LoVo (cell line): ENCODE results near the gene PNLIPRP1.
A peak's percentile ranks its signal among the peaks of the same experiment; 100 is the strongest.

ENCODE experiments used
- DNase-seq: peaks from one replicate; pipeline ENCODE4 v3.0.0-alpha.2; 2016; ENCODE audit warnings: low spot score

Gene PNLIPRP1

DNA sequence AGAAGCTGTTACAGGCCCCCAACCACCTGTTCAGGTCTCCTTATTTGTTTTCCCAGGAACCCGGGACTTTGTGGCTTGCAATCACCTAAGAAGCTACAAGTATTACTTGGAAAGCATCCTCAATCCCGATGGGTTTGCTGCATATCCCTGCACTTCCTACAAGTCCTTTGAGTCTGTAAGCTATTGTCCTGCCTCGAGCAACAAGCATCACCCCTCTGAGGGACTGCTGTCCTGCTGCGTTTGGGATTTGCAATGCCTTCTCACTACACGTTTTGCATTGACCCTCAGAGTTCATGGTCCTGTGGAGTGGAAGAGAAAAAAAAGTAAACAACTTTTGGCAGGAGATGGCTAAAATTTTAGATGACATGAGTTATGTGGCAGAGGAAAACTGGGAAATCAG, 9.2 kb downstream of the PNLIPRP1 start:
- DNase-seq, result no peak

GRCh38 chr10:116602648-116603400, 12.1 kb downstream of the PNLIPRP1 start:
- DNase-seq, result no peak

- no peak for DNase-seq
These were observed 15.3 kb downstream of the PNLIPRP1 start for GRCh38 chr10:116606061-116606483.

- no peak for DNase-seq
These were observed 16.6 kb downstream of the PNLIPRP1 start for GRCh38 chr10:116607336-116607735.

DNA sequence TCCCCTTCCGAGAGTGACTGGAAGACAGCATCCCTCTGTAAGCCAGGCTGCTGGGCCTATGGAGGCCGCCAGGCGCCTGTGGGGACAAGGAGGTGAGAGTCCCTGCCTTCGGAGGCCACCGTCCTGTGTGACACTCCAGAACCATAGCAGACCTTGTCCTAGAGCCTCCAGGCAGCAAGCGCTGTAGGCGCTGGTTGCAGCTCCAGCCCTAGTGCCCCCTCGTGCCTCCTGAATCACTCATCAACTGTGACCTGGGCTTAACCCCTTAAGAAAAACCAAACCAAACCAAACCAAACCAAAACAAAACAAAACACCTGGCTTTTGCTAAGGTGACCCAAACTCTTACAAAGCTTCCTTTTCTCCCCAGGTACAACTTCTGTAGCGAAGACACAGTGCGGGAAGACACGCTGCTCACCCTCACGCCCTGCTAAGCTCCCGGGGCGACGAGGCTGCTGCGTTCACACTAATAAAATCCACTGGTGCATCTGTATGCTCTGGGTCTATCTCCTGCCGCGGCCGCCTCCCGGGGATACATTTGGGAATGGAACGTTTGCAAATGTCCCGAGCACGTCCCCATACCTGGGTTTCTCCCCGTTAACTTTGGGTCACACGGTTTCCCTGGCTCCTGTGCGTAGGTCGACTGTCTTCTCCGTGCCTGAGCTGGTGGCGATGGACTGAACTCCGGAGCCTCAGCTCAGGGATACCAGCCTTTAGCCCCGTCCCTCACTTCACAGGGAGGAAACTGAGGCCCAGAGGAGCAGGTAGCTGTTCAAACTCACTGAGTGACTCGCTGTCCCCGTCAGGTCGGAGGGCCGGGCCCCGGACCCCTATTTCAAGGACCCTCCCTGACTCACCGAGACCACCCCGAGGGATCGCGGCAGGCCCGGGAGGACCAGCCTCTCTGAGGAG, 18.2 kb downstream of the PNLIPRP1 start:
- DNase-seq, result no peak

DNA sequence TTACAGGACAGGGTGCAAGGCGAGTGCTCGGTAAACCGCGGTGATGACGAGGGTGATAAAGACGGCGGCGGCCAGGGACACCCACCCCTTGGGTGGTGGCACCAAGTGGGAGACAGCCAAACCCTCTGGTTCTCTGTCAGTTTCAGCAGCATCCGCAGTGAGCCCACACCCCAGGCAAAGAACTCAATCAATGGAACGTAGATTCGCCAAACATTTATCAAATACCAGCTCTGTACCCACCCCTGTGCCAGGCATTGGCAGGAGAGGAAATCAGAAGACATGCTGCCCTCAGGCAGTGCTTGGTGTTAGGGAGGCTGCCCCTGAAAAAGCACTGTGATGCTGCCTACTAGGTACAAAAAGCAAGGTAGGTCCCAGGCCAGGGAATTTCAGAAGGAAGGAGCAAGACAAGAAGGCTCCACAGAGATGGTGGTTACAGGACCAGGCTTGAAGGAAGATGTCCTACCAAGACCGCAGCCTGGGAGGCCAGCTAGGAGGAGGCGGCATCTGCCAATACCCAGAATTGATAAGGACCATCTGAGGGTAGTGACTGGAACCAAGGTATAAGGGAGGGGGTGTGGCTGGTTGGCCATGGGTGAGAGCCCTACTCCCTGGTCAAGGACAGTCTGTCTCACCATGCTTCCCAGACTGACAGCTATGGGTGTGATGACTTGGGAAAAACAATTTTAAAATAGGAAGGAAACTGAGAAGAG, 19.8 kb downstream of the PNLIPRP1 start:
- no peak for DNase-seq

DNA sequence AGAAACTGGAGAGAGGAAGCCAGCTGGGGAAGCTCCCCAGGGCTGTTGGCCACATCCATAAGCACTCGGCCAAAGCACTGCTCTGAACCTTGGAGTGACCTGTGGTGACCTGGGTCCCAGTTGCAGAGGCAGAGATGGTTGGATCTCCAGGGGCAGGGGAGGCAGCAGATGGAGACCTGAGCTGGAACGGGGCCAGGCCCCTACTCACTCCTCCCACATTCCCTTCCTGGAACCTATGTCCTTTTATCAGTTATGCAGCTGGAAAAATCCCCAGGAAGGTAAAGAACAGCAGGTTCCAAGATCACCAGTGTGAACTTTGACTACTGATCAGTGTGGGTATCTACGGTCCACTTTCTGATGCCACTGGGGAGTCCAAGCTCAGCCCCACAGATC, 20.4 kb downstream of the PNLIPRP1 start:
- no peak for DNase-seq

- no peak for DNase-seq
These were observed 21.5 kb downstream of the PNLIPRP1 start for GRCh38 chr10:116612107-116612769.

DNA sequence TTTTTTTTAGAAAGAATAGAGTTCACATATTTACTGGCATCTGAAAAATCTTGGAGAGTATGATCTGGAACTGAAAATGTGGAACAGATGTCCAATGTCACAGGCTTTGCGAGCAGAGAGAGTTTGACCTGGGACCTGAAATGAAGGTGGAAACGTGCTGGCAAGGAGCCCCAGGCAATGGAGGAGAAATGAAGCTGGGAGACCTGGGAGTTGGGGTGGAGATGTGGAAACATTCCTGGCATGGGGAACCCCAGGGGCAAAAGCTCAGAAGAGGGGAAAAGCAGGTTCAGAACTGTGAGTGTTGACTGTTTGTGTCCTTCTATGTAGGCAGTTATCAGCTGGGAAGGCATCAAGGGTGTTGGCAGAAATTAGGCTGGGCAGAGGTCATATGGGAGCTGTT, 22.7 kb downstream of the PNLIPRP1 start:
- DNase-seq, result no peak

- DNase-seq, result no peak
These were observed 24.0 kb downstream of the PNLIPRP1 start for GRCh38 chr10:116614796-116615195.

- DNase-seq, result no peak
These were observed 24.5 kb downstream of the PNLIPRP1 start for GRCh38 chr10:116615199-116615776.

DNA sequence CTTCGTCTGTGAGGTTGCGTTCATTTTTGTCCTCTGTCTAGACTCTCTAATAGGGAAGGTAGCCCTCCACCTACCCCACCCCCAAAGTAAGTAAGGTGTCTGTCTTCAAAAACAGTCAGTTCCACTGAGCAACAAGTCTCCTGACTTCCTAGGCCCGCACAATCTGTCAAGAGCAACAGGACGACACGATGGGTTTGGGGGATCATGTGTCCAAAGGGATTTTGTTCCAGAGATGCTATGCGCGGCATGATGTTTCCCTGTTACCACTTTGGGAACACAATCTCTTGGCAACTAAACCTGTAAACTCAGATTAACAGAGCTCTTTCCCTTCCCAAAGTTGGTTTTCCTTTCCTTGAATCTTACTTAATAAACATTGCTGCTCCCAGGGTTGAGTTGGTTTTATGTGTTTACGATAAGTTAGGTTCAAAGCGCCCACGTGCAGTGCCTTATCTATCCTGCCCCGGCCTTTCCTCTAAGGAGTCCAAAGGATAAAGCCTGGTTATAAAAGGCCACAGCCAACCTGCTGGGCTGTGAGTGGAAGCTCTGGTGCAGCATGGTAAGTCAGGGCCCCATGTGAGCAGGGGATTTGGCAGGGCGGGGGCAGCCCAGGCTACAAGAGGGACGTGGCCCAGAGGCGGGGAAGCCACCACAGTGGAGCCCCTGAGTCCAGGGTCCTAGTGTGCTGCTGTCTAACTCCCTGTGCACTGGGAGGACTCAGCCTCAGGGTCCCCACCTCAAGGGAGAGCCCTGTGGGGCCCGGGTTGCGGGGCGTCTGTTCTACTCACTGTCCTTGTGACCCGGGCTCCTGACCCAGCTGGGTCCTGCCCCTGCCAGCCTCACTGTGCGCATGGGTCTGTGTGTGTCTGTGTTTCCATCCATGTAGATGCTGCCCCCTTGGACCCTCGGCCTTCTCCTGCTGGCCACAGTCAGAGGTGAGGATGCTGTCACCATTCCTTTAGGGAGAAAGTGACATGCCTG, 30.0 kb downstream of the PNLIPRP1 start, which contains the start of gene PNLIPRP2:
Gene PNLIPRP2 (plus strand): TSS at position 531 of the 978 bp plus-strand sequence.
- no peak for DNase-seq

DNA sequence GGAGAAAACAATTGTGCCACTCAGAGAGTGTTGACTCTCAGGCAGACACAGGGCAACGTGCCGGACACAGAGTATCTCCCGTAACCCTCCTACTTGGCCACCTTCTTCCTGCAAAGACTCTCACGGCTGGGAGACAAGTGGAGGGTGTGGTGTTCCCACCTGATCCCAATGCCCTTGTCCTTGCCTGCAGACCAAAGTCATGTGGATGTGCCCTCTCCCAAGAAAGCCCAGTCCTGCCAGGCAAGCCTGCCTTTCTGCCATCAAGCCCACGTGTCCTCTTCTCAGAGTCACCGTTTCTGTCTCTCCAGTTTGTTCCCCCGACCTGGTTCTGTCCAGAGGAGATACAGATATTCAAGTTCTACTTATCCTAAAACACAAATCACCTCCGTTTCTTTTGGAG, 30.7 kb downstream of the PNLIPRP1 start:
- no peak for DNase-seq

GRCh38 chr10:116621934-116622655, 31.3 kb downstream of the PNLIPRP1 start:
- no peak for DNase-seq

DNA sequence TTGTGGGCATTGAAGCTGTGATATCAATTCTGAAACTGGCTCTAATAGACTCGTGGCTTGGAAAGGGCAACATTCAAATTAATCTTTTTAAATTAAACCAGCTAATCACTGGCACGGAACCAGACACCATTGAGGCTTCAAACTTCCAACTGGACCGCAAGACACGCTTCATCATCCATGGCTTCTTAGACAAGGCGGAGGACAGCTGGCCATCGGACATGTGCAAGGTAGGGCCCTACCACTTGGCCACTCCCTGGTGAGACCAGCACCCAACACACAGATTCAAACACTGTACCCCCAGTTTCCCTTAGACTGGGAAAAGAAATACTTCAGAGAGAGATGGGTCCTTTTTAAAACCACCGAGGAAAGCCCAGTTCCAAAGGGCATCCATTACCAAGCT, 35.1 kb downstream of the PNLIPRP1 start:
- no peak for DNase-seq

DNA sequence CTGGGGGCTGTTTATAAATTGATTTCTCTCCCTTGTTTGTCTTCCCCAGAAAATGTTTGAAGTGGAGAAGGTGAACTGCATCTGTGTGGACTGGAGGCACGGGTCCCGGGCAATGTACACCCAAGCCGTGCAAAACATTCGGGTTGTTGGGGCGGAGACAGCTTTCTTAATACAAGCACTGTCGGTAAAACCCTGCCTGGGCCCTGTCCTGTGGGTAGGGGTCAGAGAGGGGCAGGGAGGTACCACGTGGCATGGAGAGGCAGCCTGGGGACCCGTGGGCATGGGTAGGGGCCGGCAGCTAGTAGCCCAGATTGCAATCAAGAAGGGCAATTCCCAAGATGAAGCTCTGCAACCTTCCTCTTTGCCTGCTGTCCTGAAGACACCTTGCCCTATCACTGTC, 36.1 kb downstream of the PNLIPRP1 start:
- DNase-seq, result no peak

- DNase-seq, result peak; percentile 72
These were observed 36.7 kb downstream of the PNLIPRP1 start for GRCh38 chr10:116627386-116627933.

- no peak for DNase-seq
These were observed 38.6 kb downstream of the PNLIPRP1 start for GRCh38 chr10:116629340-116629739.

DNA sequence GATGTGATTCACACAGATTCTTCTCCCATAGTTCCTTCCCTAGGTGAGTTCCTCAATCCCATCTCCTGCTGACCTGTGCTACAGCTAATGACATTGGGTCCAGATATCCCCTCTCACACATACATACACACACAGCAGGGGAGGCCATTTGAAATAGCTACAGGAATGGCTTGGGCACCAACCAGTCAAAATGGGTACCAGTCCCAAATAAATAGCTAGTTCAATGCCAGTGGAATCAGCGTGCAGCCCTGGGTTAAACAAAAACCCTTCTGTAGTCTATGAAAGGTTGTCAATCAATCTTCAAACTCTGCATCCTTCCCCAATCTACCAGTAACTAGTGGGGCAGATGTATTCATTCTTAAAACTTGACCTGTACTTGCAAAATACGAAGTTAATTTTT, 39.3 kb downstream of the PNLIPRP1 start:
- no peak for DNase-seq
